HepG2 (cell line): Measurements from ENCODE around the gene EPC2. TPM values are rescaled to one million over a fixed set of nuclear protein-coding genes. Genes with fewer than 3 reads are reported as not detected.

Source experiments
- E2F2 ChIP-seq: sonication (generic); formaldehyde crosslinking; IDR thresholded peaks from 2 replicates; pipeline ENCODE4 v1.4.0; 2020; ENCODE audit warnings: missing genetic modification reagents, borderline replicate concordance
- EZH2 ChIP-seq: conservative IDR thresholded peaks from 2 replicates; pipeline ENCODE4 v1.6.1; 2012; ENCODE audit warnings: mild to moderate bottlenecking, low read depth, low read length, moderate library complexity
- GTF2F1 ChIP-seq: fragments of 150-350 bp; IDR thresholded peaks from 2 replicates; pipeline ENCODE4 v1.6.1; 2014; ENCODE audit warnings: low read length
- JARID2 ChIP-seq: sonication (generic); formaldehyde crosslinking; IDR thresholded peaks from 2 replicates; pipeline ENCODE4 v1.8.1; 2023; ENCODE audit warnings: missing genetic modification reagents, inconsistent platforms; ENCODE audit not compliant: insufficient replicate concordance
- NFYB ChIP-seq: sonication (generic); formaldehyde crosslinking; IDR thresholded peaks from 2 replicates; pipeline ENCODE4 v1.4.0; 2020; ENCODE audit warnings: missing genetic modification reagents
- NR2F1 ChIP-seq, 2 experiments: fragments of 450-650 bp in 1 of 2; formaldehyde crosslinking in 1 of 2; IDR thresholded peaks; 2 replicates each; pipeline versions ENCODE4 v1.5.0 to v1.6.1; 2016 to 2020; ENCODE audit warnings: mild to moderate bottlenecking in 1 of 2, missing compliant biosample characterization in 1 of 2, missing genetic modification reagents in 1 of 2, moderate library complexity in 1 of 2
- POLR2A ChIP-seq, 2 experiments: IDR thresholded peaks; 2 replicates each; pipeline ENCODE4 v1.6.1; 2011; ENCODE audit warnings: low read depth in 2 of 2, low read length in 2 of 2, mild to moderate bottlenecking in 1 of 2, moderate library complexity in 1 of 2; ENCODE audit not compliant: insufficient read depth in 1 of 2
- RFXANK ChIP-seq: IDR thresholded peaks from 2 replicates; pipeline ENCODE4 v1.6.1; 2016
- SCMH1 ChIP-seq: sonication (generic); formaldehyde crosslinking; IDR thresholded peaks from 2 replicates; pipeline ENCODE4 v1.9.0; 2021; ENCODE audit warnings: missing genetic modification reagents, mild to moderate bottlenecking, borderline replicate concordance
- SIN3A ChIP-seq: IDR thresholded peaks from 2 replicates; pipeline ENCODE4 v1.6.1; 2011; ENCODE audit warnings: low read depth, mild to moderate bottlenecking, control low read depth, low read length, borderline replicate concordance
- SYNCRIP ChIP-seq: fragments of 200-400 bp; formaldehyde crosslinking; IDR thresholded peaks from 2 replicates; pipeline ENCODE4 v1.6.1; 2018; ENCODE audit warnings: mild to moderate bottlenecking, low read depth, low read length; ENCODE audit not compliant: insufficient read depth
- TAF15 ChIP-seq: fragments of 200-400 bp; formaldehyde crosslinking; IDR thresholded peaks from one replicate; pipeline ENCODE4 v1.6.1; 2018; ENCODE audit warnings: mild to moderate bottlenecking, low read depth, low read length; ENCODE audit not compliant: poor library complexity, severe bottlenecking
- U2AF1 ChIP-seq: fragments of 200-400 bp; formaldehyde crosslinking; optimal IDR thresholded peaks from 2 replicates; pipeline ENCODE3; 2017; ENCODE audit warnings: mild to moderate bottlenecking, low read depth, low read length
- ZFY ChIP-seq: sonication (generic); formaldehyde crosslinking; IDR thresholded peaks from 2 replicates; pipeline ENCODE4 v1.4.0; 2020; ENCODE audit warnings: missing genetic modification reagents
- ZNF20 ChIP-seq: sonication (generic); formaldehyde crosslinking; IDR thresholded peaks from 2 replicates; pipeline ENCODE4 v1.4.0; 2020; ENCODE audit warnings: mild to moderate bottlenecking, moderate library complexity, missing genetic modification reagents
- ZNF263 ChIP-seq: sonication (generic); formaldehyde crosslinking; IDR thresholded peaks from 2 replicates; pipeline ENCODE4 v1.4.0; 2020; ENCODE audit warnings: missing genetic modification reagents
- ZNF292 ChIP-seq: sonication (generic); formaldehyde crosslinking; IDR thresholded peaks from 2 replicates; pipeline ENCODE4 v1.8.1; 2022; ENCODE audit warnings: mild to moderate bottlenecking, low read depth, missing genetic modification reagents, borderline replicate concordance
- polyA plus RNA-seq, 8 experiments: library from polyadenylated mRNA; depleted of rRNA in 3 of 8; stranded (reverse) in 7 of 8; unstranded in 1 of 8; fragments of >200 nt; fragmentation: Illumina TruSeq in 4 of 8; extraction: Trizol in 4 of 8; gene quantifications; 2 replicates each; pipeline versions ENCODE4 v1.2.1 to v1.2.3, GENCODE V29; 2011 to 2016; ENCODE audit warnings: low read depth in 4 of 8, missing spikeins in 1 of 8, mixed read lengths in 1 of 8; ENCODE audit not compliant: insufficient read depth in 1 of 8
- total RNA-seq, 5 experiments: library from RNA; depleted of rRNA; stranded (reverse); fragments of >200 nt; fragmentation: Illumina TruSeq; extraction: Trizol; gene quantifications; 2 replicates each; pipeline ENCODE4 v1.2.3, GENCODE V29; 2016; ENCODE audit warnings: low read depth in 1 of 5
- TF ChIP-seq, protein P1 (sequence below): sonication (generic); formaldehyde crosslinking; IDR thresholded peaks from 2 replicates; pipeline ENCODE4 v1.4.0; 2020; ENCODE audit warnings: mild to moderate bottlenecking, missing genetic modification reagents
- TF ChIP-seq, protein P2 (sequence below): sonication (generic); formaldehyde crosslinking; IDR thresholded peaks from 2 replicates; pipeline ENCODE4 v1.9.0; 2021; ENCODE audit warnings: missing genetic modification reagents, borderline replicate concordance

EPC2 gene
- total and polyA plus RNA-seq, 2 of the 13 experiments (the other 11 are each of a cell fraction or from before 2014, with no cell fraction given) = 20.5 to 22.0 TPM

DNA sequence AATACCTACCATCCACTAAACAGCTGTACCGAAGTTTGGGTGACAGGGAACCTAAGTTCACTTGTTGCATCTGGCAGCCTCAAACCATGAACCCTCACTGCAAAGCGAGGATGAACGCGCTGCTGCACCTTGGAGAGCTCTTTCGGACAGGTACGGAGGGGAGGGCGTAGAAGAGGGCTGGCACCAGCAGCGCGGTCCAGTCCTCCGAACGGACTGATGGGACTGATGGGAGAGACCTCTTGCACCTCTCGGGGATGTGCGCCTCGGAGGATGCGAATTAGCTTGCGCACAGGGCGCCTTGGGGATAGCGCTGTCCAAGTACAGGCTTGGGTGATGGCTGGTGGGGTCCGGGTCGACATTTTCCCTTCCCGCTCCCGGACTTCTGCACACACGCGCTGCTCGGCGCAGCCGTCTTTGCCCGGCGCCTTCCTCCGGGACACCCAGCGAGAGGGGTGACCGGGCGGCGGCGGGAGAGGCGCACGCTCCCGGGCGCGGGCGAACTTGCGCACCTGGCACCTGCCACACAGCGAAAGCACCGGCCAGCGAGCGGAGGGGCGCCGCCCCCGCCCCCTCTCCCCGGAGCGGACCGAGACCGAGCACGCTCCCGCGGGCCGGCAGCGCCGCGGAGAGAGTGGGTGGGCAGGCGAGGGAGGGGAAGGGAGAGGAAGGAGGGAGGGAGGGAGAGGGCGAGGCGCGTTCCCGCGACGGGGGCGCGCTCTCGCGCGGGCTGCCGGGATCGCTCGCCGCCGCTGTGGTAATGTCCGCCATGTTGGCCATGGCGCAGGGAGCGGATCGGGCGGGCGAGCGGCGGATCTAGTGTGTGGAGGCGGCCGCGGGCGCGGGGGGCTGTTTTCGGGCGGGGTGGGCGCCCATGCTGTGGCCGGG lies at the start of gene EPC2 (continued):
- TF ChIP-seq SYNCRIP (no peak), E2F2 (CRISPR knock-in tag) (no peak), JARID2 (no peak), NR2F1 (CRISPR knock-in tag; IDR thresholded peaks at IDR 0.05) (no peak), SIN3A (peak; percentile 51; the same call in 1 of the 2 replicates), NFYB (CRISPR knock-in tag) (no peak), GTF2F1 (no peak), ZFY (CRISPR knock-in tag) (peak; percentile 65), ZNF292 (CRISPR knock-in tag) (no peak; the same call in 1 of the 2 replicates), ZNF263 (CRISPR knock-in tag) (peak; percentile 68), ZNF20 (CRISPR knock-in tag) (no peak), RFXANK (CRISPR knock-in tag) (no peak), EZH2 (no peak), POLR2A (IDR thresholded peaks at IDR 0.05; ENCODE audit: insufficient read depth in 1 of 2, low read depth in 2 of 2, low read length in 2 of 2) (peak; percentile 78 to 88), U2AF1 (no peak), SCMH1 (CRISPR knock-in tag) (no peak), TAF15 (peak; percentile 77)
- TF ChIP-seq, protein P1, sequence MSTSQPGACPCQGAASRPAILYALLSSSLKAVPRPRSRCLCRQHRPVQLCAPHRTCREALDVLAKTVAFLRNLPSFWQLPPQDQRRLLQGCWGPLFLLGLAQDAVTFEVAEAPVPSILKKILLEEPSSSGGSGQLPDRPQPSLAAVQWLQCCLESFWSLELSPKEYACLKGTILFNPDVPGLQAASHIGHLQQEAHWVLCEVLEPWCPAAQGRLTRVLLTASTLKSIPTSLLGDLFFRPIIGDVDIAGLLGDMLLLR = 0 out of 2 replicates have a peak, but pooled peaks have one; percentile 23
- TF ChIP-seq, protein P2, sequence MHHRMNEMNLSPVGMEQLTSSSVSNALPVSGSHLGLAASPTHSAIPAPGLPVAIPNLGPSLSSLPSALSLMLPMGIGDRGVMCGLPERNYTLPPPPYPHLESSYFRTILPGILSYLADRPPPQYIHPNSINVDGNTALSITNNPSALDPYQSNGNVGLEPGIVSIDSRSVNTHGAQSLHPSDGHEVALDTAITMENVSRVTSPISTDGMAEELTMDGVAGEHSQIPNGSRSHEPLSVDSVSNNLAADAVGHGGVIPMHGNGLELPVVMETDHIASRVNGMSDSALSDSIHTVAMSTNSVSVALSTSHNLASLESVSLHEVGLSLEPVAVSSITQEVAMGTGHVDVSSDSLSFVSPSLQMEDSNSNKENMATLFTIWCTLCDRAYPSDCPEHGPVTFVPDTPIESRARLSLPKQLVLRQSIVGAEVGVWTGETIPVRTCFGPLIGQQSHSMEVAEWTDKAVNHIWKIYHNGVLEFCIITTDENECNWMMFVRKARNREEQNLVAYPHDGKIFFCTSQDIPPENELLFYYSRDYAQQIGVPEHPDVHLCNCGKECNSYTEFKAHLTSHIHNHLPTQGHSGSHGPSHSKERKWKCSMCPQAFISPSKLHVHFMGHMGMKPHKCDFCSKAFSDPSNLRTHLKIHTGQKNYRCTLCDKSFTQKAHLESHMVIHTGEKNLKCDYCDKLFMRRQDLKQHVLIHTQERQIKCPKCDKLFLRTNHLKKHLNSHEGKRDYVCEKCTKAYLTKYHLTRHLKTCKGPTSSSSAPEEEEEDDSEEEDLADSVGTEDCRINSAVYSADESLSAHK (CRISPR knock-in tag) = peak; percentile 7; the same call in 1 of the 2 replicates
